ENCODE measurements around the gene PDHA1.

PDHA1 gene

DNA sequence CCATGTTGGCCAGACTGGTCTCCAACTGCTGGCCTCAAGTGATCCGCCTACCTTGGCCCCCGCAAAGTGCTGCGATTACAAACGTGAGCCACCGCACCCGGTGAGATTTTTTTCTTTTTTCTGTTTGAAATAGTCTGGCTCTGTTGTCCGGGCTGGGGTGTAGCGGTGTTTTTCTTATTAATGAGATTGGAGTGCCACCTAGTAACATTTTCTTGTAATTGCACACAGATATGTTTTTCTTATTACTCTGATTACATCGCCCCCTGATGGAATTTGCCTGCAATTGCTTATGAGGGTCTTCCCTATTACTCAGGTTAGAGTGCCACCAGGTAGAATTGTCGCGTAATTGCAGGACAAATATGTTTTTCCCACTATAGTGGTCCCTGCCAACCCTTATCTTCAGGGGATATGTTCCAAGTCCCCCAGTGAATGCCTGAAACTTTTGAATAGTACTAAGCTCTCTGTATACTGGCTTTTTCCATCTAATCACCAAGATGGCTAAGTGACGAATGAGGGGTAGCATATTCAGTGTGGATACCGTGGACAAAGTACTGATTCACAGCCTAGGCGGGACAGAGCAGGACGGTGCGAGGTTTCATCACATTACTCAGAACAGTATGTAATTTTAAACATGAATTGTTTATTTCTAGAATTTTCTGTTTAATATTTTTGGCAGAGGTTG is 8.6 kb upstream of the PDHA1 start:
- peak; percentile 44 for DNase-seq
- Histone ChIP-seq H3K4me3 (ENCODE audit: low read depth, low read length) (no peak overlapping the region), H3K27me3 (ENCODE audit: insufficient read depth, low read depth, severe bottlenecking) (peaks cover 26% of the 10 kb centered on the region), H3K27ac (no peak overlapping the region), H3K9me3 (ENCODE audit: severe bottlenecking) (peaks cover 13% of the 10 kb centered on the region), H3K36me3 (no peaks in the 10 kb centered on the region)
- TF ChIP-seq, protein P1, sequence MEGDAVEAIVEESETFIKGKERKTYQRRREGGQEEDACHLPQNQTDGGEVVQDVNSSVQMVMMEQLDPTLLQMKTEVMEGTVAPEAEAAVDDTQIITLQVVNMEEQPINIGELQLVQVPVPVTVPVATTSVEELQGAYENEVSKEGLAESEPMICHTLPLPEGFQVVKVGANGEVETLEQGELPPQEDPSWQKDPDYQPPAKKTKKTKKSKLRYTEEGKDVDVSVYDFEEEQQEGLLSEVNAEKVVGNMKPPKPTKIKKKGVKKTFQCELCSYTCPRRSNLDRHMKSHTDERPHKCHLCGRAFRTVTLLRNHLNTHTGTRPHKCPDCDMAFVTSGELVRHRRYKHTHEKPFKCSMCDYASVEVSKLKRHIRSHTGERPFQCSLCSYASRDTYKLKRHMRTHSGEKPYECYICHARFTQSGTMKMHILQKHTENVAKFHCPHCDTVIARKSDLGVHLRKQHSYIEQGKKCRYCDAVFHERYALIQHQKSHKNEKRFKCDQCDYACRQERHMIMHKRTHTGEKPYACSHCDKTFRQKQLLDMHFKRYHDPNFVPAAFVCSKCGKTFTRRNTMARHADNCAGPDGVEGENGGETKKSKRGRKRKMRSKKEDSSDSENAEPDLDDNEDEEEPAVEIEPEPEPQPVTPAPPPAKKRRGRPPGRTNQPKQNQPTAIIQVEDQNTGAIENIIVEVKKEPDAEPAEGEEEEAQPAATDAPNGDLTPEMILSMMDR (IDR thresholded peaks at IDR 0.05; ENCODE audit: low read depth, low read length), result peak; percentile 39

DNA sequence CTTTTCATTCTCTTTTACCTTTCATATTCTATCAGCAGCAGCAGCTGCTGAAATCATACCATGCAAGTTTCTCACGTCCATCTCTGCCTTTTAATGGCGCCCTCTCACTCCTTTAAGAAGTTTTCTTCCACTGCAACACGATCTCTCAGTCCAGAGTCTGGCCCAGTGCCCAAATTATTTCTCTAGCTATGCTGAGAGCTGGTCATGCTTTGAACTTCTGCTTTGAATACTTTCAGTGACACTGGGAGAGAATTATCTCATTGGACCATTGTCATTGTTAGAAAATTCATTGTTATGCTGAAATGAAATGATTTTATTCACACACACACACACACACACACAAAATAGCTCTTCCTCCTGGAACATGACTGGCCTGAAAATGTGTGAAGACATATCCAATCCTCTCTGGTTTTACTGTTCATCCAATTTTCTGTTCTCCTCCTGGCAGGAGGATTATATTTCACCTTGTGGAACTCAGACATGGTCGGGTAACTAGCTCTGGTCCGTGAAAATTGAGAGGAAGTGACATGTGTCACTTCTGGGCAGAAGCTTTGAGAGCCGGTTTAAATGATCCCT is 1.3 kb upstream of the PDHA1 start:
- TF ChIP-seq, protein P1 (IDR thresholded peaks at IDR 0.05; ENCODE audit: low read depth, low read length), result no peak
- Histone ChIP-seq H3K4me3 (ENCODE audit: low read depth, low read length) (peak overlapping the region; percentile 47), H3K36me3 (no peaks in the 10 kb centered on the region), H3K9me3 (ENCODE audit: severe bottlenecking) (no peaks in the 10 kb centered on the region), H3K27ac (no peak overlapping the region; the same call in 1 of the 2 replicates), H3K27me3 (ENCODE audit: insufficient read depth, low read depth, severe bottlenecking) (peaks cover 23% of the 10 kb centered on the region)
- DNase-seq, result no peak

DNA sequence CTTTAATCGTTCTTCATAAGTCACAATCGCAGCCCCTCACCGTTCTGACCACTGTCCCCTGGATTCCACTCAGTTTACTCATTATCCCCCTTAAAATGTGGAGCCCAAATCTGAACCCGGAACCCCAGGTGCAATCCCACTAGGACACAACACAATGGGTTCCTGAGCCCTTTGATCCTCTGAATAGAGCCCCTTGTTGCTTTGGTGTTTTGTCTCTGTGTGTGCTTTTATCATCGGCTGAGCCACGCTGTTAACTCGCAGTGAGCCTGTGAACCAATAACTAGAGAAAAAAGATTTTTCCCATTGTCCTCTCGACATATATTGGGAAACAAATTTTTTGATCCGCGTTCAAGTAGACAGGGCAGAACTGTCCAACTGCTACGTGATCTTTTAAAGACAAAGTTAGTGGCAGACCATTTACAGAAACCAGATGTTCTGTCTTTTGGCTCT is 617 bp upstream of the PDHA1 start:
- H3K36me3 ChIP-seq, result no peaks in the 10 kb centered on the region; the same call in 1 of the 2 replicates
- no peaks in the 10 kb centered on the region for H3K9me3 ChIP-seq (ENCODE audit: severe bottlenecking)
- TF ChIP-seq, protein P1 (IDR thresholded peaks at IDR 0.05; ENCODE audit: low read depth, low read length), result no peak
- peak overlapping the region; percentile 72 for H3K27ac ChIP-seq
- DNase-seq, result no peak
- peak overlapping the region; percentile 47 for H3K4me3 ChIP-seq (ENCODE audit: low read depth, low read length)
- peaks cover 23% of the 10 kb centered on the region for H3K27me3 ChIP-seq (ENCODE audit: insufficient read depth, low read depth, severe bottlenecking)

DNA sequence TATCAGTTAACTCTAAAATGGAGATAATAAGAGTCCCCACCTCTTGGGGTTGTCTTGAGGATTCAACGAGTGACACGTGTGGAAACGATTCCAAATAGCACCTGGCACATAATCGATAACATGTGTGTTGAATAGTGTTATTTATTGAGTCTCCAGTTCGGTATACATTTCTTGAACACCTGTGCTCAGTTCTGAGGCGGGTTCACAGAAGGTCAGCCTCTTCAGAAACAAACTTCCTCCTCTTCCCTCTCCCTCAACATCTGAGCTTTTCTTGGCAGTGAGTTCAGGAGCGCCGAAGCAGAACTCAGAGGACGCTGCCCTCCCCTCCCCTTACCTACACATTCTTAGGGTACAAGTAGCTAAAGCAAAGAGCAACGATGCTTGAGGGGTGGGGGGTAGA is 934 bp downstream of the PDHA1 start:
- Histone ChIP-seq H3K9me3 (ENCODE audit: severe bottlenecking) (no peaks in the 10 kb centered on the region), H3K27me3 (ENCODE audit: insufficient read depth, low read depth, severe bottlenecking) (peaks cover 27% of the 10 kb centered on the region), H3K27ac (no peak overlapping the region), H3K4me3 (ENCODE audit: low read depth, low read length) (peak overlapping the region; percentile 72), H3K36me3 (peaks cover 11% of the 10 kb centered on the region; the same call in 1 of the 2 replicates)
- DNase-seq, result peak; percentile 10
- TF ChIP-seq, protein P1 (IDR thresholded peaks at IDR 0.05; ENCODE audit: low read depth, low read length), result no peak

DNA sequence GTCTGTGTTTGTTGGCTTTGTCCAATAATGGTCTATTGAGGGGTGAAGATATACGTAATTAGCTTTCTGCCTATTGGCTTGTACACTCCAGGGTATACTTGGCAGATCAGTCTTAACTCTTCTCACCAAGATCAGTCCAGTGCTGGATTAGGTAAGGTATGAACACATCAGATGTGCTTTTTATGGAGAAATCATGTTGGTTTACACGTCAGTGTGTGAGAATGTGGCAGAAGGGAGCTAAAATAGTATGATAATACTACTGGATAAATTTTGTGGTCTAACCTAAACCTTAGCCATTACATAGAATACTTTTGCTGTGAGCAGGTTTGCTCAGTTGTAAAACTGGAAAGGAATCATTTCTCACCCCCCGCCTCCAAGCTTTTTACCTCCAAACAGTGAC is 4.2 kb downstream of the PDHA1 start:
- no peak for DNase-seq
- Histone ChIP-seq H3K4me3 (ENCODE audit: low read depth, low read length) (no peak overlapping the region), H3K9me3 (ENCODE audit: severe bottlenecking) (no peaks in the 10 kb centered on the region), H3K27me3 (ENCODE audit: insufficient read depth, low read depth, severe bottlenecking) (peaks cover 23% of the 10 kb centered on the region), H3K36me3 (peaks cover 27% of the 10 kb centered on the region), H3K27ac (no peak overlapping the region)
- TF ChIP-seq, protein P1 (IDR thresholded peaks at IDR 0.05; ENCODE audit: low read depth, low read length), result no peak

Measured in WERI-Rb-1 (cell line).